ENCODE measurements around the gene DLST.

Gene DLST

GRCh38 chr14:74897642-74898041, 15.9 kb downstream of the DLST start:
- no peak for DNase-seq

- no peak for DNase-seq
Measured at GRCh38 chr14:74898083-74898482, 16.4 kb downstream of the DLST start.

GRCh38 chr14:74898694-74899093, 17.0 kb downstream of the DLST start:
- no peak for DNase-seq

GRCh38 chr14:74902941-74903705, 21.4 kb downstream of the DLST start:
- no peak for DNase-seq

GRCh38 chr14:74904635-74905503, 23.2 kb downstream of the DLST start:
- DNase-seq: no peak

- peak; percentile 49 for DNase-seq
Measured at GRCh38 chr14:74905595-74906142, 24.0 kb downstream of the DLST start.

- DNase-seq: no peak
Measured at GRCh38 chr14:74906925-74907521, 25.3 kb downstream of the DLST start.

- DNase-seq: peak; percentile 72
Measured at GRCh38 chr14:74907744-74908143, 26.0 kb downstream of the DLST start.

GRCh38 chr14:74908861-74909341, 27.2 kb downstream of the DLST start:
- no peak for DNase-seq

GRCh38 chr14:74909501-74909900, 27.8 kb downstream of the DLST start:
- DNase-seq: no peak

- no peak for DNase-seq
Measured at GRCh38 chr14:74909911-74910310, 28.2 kb downstream of the DLST start.

GRCh38 chr14:74910556-74910955, 28.8 kb downstream of the DLST start:
- no peak for DNase-seq

- no peak for DNase-seq
Measured at GRCh38 chr14:74911221-74911620, 29.5 kb downstream of the DLST start.

GRCh38 chr14:74911704-74912103, 30.0 kb downstream of the DLST start:
- no peak for DNase-seq

- no peak for DNase-seq
Measured at GRCh38 chr14:74912111-74912510, 30.4 kb downstream of the DLST start.

- DNase-seq: no peak
Measured at GRCh38 chr14:74912801-74913200, 31.1 kb downstream of the DLST start.

- no peak for DNase-seq
Measured at GRCh38 chr14:74913393-74913910, 31.7 kb downstream of the DLST start.

- peak; percentile 66 for DNase-seq
Measured at GRCh38 chr14:74913986-74914573, 32.4 kb downstream of the DLST start.

- DNase-seq: no peak
Measured at GRCh38 chr14:74915426-74915825, 33.7 kb downstream of the DLST start.

GRCh38 chr14:74915826-74916225, 34.1 kb downstream of the DLST start:
- no peak for DNase-seq

- no peak for DNase-seq
Measured at GRCh38 chr14:74917178-74917543, 35.4 kb downstream of the DLST start.

- DNase-seq: no peak
Measured at GRCh38 chr14:74917646-74918081, 35.9 kb downstream of the DLST start.

- no peak for DNase-seq
Measured at GRCh38 chr14:74918380-74918779, 36.7 kb downstream of the DLST start.
